Lower lobe of right lung (tissue), 2 donors: ENCODE data around the gene CEACAM4. TPM values are rescaled to one million over a fixed set of nuclear protein-coding genes. Genes with fewer than 3 reads are reported as not detected.

Experiments used
- ATAC-seq, 2 donors: fragments of 200-7000 bp; cut with Tn5 transposase; one replicate each; pipeline ENCODE4 v1.9.1; 2020 to 2022; ENCODE audit warnings: mild to moderate bottlenecking in 2 of 2, moderate library complexity in 2 of 2
- DNase-seq: peaks from one replicate; pipeline ENCODE4 v3.0.0-alpha.2; 2020
- H3K27ac ChIP-seq: fragments of 200-600 bp; one replicate; pipeline ENCODE4 v1.8.0; 2022
- H3K27me3 ChIP-seq: fragments of 200-600 bp; one replicate; pipeline ENCODE4 v1.8.0; 2022; ENCODE audit warnings: low read depth
- H3K36me3 ChIP-seq: fragments of 200-600 bp; one replicate; pipeline ENCODE4 v1.8.0; 2022; ENCODE audit warnings: mild to moderate bottlenecking
- H3K4me1 ChIP-seq: fragments of 200-600 bp; one replicate; pipeline ENCODE4 v1.8.0; 2022
- H3K4me3 ChIP-seq: fragments of 200-600 bp; one replicate; pipeline ENCODE4 v1.8.0; 2022; ENCODE audit warnings: mild to moderate bottlenecking
- H3K9me3 ChIP-seq: fragments of 200-600 bp; one replicate; pipeline ENCODE4 v1.8.0; 2022
- CTCF ChIP-seq: fragments of 200-600 bp; IDR thresholded peaks from one replicate; pipeline ENCODE4 v1.8.0; 2022; ENCODE audit warnings: antibody characterized with exemption, mild to moderate bottlenecking
- intact Hi-C: fragments of 100-400 bp; cut with DNase I; formaldehyde crosslinking; loops from one replicate; pipeline ENCODE4 v1.11.0; 2022
- total RNA-seq: library from RNA; stranded (reverse); fragmentation: NEBNext Ultra II Directional; extraction: Animal tissue kit (Norgen Biotek cat#: 25700); gene quantifications from one replicate; pipeline ENCODE4 v1.2.1, GENCODE V29; 2021
- donor health status: DM: no; HTN: yes; CAD: no; lungs with severe emphysema.

Gene CEACAM4
- total RNA-seq, 1 donor from 2014 or later = 5.6 TPM

- peaks cover 7% of the 10 kb centered on the region for H3K4me1 ChIP-seq
- no peaks in the 10 kb centered on the region for H3K27me3 ChIP-seq
- intact Hi-C loops = no loop called here
- peaks cover 4% of the 10 kb centered on the region for H3K36me3 ChIP-seq
- ATAC-seq (no peak), DNase-seq (no peak)
- peaks cover 15% of the 10 kb centered on the region for H3K9me3 ChIP-seq
- TF ChIP-seq CTCF = no peak
- peak overlapping the region; percentile 39 for H3K4me3 ChIP-seq
- no peak overlapping the region for H3K27ac ChIP-seq
These were observed 49.6 kb downstream of the CEACAM4 start for GRCh38 chr19:41577144-41577830.

GRCh38 chr19:41575998-41576397 lies 50.9 kb downstream of the CEACAM4 start, which contains the start of gene CEACAM21:
TSS of gene CEACAM21 (plus strand) at chr19:41576166. CDS start at chr19:41576275, 109 bp downstream.
- H3K27ac ChIP-seq = peak within 1 kb of the TSS; percentile 76
- ATAC-seq (peak; percentile 94 to 95), DNase-seq (peak; percentile 86)
- intact Hi-C loops = no loop called here
- peak within 1 kb of the TSS; percentile 39 for H3K4me3 ChIP-seq
- no peak for TF ChIP-seq CTCF
- peaks cover 5% of the 10 kb centered on the region for H3K27me3 ChIP-seq
- H3K9me3 ChIP-seq = peaks cover 3% of the 10 kb centered on the region
- H3K4me1 ChIP-seq = peaks cover 7% of the 10 kb centered on the region
- peaks cover 4% of the 10 kb centered on the region for H3K36me3 ChIP-seq

- ATAC-seq (peak; percentile 93 to 95), DNase-seq (peak; percentile 91)
- H3K36me3 ChIP-seq = no peaks in the 10 kb centered on the region
- H3K9me3 ChIP-seq = no peaks in the 10 kb centered on the region
- H3K4me3 ChIP-seq = no peak overlapping the region
- TF ChIP-seq CTCF = peak; percentile 87
- peaks cover 19% of the 10 kb centered on the region for H3K27me3 ChIP-seq
- intact Hi-C loops = no loop called here
- H3K4me1 ChIP-seq = peaks cover 5% of the 10 kb centered on the region
- H3K27ac ChIP-seq = no peak overlapping the region
These were observed 56.2 kb downstream of the CEACAM4 start for GRCh38 chr19:41570639-41571112.

- TF ChIP-seq CTCF = no peak
- H3K9me3 ChIP-seq = no peaks in the 10 kb centered on the region
- H3K4me3 ChIP-seq = no peak overlapping the region
- no peaks in the 10 kb centered on the region for H3K4me1 ChIP-seq
- DNase-seq (no peak), ATAC-seq (no peak)
- H3K27me3 ChIP-seq = peaks cover 24% of the 10 kb centered on the region
- no peak overlapping the region for H3K27ac ChIP-seq
- intact Hi-C loops = no loop called here
- no peaks in the 10 kb centered on the region for H3K36me3 ChIP-seq
These were observed 56.7 kb downstream of the CEACAM4 start for GRCh38 chr19:41570179-41570578.

GRCh38 chr19:41569481-41570150 lies 57.3 kb downstream of the CEACAM4 start:
- no peak for TF ChIP-seq CTCF
- H3K27me3 ChIP-seq = peaks cover 29% of the 10 kb centered on the region
- DNase-seq (no peak), ATAC-seq (peak; percentile 7 to 33)
- H3K36me3 ChIP-seq = no peaks in the 10 kb centered on the region
- intact Hi-C loops = loop anchor here (10.0 kb wide), 1 partner anchor 115 kb away; no protein-coding TSS in a partner anchor
- H3K4me3 ChIP-seq = no peak overlapping the region
- H3K4me1 ChIP-seq = peaks cover 5% of the 10 kb centered on the region
- no peak overlapping the region for H3K27ac ChIP-seq
- H3K9me3 ChIP-seq = no peaks in the 10 kb centered on the region

Other genes starting within 250 kb of the CEACAM4 start
- gene EXOSC5, start 229.7 kb downstream of the CEACAM4 start, total RNA-seq = 13.2 TPM
- 13.4 TPM for gene BCKDHA, start 229.3 kb downstream of the CEACAM4 start, total RNA-seq
- 22.5 TPM for gene B3GNT8, start 199.7 kb downstream of the CEACAM4 start, total RNA-seq
- gene DMAC2, start 187.2 kb downstream of the CEACAM4 start, total RNA-seq = 57.7 TPM
- gene ERICH4, start 183.9 kb downstream of the CEACAM4 start, total RNA-seq = not detected
- gene CEACAM21, start 50.9 kb downstream of the CEACAM4 start, total RNA-seq = 28.8 TPM
- not detected for gene CEACAM7, start 61.2 kb upstream of the CEACAM4 start, total RNA-seq
- gene CEACAM5, start 81.6 kb upstream of the CEACAM4 start, total RNA-seq = 99.7 TPM
- gene CEACAM6, start 128.5 kb upstream of the CEACAM4 start, total RNA-seq = 369 TPM
- gene CEACAM3, start 169.5 kb upstream of the CEACAM4 start, total RNA-seq = 4.3 TPM
- not detected for gene LYPD4, start 217.6 kb upstream of the CEACAM4 start, total RNA-seq
- not detected for gene DMRTC2, start 218.0 kb upstream of the CEACAM4 start, total RNA-seq
- gene RPS19, start 233.2 kb upstream of the CEACAM4 start, total RNA-seq = 1,736 TPM